ENCODE results near the gene MRE11.
A peak's percentile ranks its signal among the peaks of the same experiment; 100 is the strongest.

The MRE11 gene

DNA sequence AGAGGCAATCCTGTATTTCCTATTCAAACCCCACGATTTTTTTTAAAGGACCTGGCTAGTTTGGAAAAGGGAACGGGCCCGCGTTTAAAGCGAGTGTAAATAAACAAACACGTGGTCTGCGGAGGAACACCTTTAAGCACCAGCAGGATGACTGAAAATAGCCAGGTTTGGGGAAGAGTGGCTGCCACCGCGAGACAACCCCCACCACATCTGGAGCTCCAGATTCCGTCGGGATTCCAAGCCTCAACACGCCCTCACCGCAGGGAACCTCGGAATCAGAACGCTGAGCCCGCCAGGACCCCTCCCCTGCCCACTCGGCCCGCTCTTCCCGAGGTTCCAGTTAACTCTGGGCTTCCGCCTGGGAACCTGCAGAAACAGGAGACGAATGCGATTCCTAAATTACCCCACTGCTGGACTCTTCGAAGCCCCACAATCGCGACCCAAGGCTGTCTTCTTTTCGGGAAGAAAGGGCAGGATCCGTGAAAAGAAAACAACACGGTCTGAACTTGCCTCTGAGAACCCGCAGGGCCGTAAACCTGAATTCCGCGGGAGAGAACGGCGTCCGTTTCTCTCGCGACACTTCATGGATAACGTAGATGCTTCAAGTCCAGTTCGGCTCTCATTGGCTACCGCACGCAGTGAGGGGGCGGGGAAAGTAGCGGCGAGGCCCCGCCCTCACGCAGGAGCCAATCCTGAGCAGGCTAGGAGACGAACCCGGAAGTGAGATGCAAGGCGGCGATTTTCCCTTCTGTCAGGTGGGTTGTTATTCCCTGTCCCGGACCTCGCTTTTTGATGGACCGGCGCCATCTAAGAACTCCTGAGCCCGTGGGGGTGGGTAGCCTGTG is at the start of gene MRE11, which contains the start of gene ANKRD49:
Gene MRE11 (minus strand): TSS at position 564 of the 845 bp plus-strand sequence. CDS start 1,043 bp downstream, outside the sequence.
Gene ANKRD49 (plus strand): TSS at position 704 of the 845 bp plus-strand sequence. CDS start 2,710 bp downstream, outside the sequence.
- DNase-seq (ENCODE audit: low read depth), result peak; percentile 98
- TF ChIP-seq, protein P1, sequence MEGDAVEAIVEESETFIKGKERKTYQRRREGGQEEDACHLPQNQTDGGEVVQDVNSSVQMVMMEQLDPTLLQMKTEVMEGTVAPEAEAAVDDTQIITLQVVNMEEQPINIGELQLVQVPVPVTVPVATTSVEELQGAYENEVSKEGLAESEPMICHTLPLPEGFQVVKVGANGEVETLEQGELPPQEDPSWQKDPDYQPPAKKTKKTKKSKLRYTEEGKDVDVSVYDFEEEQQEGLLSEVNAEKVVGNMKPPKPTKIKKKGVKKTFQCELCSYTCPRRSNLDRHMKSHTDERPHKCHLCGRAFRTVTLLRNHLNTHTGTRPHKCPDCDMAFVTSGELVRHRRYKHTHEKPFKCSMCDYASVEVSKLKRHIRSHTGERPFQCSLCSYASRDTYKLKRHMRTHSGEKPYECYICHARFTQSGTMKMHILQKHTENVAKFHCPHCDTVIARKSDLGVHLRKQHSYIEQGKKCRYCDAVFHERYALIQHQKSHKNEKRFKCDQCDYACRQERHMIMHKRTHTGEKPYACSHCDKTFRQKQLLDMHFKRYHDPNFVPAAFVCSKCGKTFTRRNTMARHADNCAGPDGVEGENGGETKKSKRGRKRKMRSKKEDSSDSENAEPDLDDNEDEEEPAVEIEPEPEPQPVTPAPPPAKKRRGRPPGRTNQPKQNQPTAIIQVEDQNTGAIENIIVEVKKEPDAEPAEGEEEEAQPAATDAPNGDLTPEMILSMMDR (conservative IDR thresholded peaks at IDR 0.05; ENCODE audit: low read length), result no peak
- H3K4me3 ChIP-seq (ENCODE audit: low read length), result peak within 1 kb of the TSS; percentile 90

DNA sequence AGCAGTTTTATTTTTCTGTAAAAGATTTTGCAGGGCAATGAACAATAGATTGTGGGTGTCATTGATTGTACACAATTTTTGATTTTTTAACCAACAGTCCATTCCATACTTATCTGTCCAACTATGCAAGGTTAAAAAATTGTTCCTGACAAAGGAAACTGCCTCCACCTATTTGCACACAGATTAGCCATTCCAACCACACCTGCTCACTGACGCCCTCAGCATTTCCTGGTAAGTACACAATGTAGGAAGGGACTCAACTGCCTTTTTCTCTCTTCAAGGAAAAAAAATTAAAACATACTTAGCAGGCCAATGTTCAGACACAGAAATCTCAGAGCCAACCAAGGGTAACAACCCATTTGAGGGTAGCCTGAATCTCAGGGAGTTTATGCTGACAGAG is 45.8 kb upstream of the MRE11 start:
- TF ChIP-seq, protein P1 (conservative IDR thresholded peaks at IDR 0.05; ENCODE audit: low read length), result no peak
- DNase-seq (ENCODE audit: low read depth), result no peak
- no peak overlapping the region for H3K4me3 ChIP-seq (ENCODE audit: low read length)

DNA sequence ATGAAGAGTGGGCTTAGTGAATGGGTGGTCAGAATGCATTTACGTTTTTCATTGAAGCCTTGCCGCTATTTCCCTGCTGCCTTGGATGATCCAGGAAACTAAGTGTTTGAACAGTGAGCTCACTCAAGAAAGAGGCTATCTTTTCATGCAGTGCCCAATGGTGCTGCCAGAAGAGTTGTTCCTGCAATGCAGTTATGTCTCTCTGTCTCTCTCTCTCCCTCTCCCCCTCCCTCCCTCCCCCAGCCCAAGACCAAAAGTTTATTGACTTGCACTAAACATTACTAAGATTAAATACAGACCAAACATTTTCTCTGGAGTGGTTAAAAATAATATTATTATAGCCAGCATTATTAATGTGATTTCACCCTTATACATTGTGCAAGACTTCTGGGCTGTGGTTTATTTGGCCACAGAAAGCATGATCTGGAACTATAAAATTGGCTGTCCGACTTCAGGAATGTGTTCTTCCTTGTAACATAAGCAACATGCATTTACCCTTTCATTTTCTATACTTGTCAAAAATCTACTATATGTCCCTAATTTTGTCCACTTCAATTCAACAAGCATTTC is 43.5 kb upstream of the MRE11 start:
- DNase-seq (ENCODE audit: low read depth), result peak; percentile 78
- H3K4me3 ChIP-seq (ENCODE audit: low read length), result no peak overlapping the region
- TF ChIP-seq, protein P1 (conservative IDR thresholded peaks at IDR 0.05; ENCODE audit: low read length), result no peak

DNA sequence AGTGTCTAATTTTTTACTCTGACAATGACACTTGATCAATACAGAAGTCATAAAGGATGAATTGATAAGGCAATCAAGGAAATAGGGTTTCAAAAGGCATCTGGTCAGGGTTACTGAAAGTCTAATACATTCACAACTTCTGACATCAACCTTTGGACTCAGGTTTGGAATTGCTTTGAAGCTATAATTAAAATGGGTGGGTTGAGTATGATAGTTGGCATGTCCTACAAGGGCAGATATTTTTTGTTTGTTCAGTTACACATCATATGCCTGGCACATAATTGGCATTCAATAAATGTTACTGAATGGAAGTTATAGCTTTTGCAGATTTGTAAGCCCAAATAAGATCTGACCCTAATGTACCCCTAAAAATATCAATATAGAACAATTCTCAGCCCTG is 42.7 kb upstream of the MRE11 start:
- DNase-seq (ENCODE audit: low read depth), result no peak
- H3K4me3 ChIP-seq (ENCODE audit: low read length), result no peak overlapping the region
- TF ChIP-seq, protein P1 (conservative IDR thresholded peaks at IDR 0.05; ENCODE audit: low read length), result no peak

DNA sequence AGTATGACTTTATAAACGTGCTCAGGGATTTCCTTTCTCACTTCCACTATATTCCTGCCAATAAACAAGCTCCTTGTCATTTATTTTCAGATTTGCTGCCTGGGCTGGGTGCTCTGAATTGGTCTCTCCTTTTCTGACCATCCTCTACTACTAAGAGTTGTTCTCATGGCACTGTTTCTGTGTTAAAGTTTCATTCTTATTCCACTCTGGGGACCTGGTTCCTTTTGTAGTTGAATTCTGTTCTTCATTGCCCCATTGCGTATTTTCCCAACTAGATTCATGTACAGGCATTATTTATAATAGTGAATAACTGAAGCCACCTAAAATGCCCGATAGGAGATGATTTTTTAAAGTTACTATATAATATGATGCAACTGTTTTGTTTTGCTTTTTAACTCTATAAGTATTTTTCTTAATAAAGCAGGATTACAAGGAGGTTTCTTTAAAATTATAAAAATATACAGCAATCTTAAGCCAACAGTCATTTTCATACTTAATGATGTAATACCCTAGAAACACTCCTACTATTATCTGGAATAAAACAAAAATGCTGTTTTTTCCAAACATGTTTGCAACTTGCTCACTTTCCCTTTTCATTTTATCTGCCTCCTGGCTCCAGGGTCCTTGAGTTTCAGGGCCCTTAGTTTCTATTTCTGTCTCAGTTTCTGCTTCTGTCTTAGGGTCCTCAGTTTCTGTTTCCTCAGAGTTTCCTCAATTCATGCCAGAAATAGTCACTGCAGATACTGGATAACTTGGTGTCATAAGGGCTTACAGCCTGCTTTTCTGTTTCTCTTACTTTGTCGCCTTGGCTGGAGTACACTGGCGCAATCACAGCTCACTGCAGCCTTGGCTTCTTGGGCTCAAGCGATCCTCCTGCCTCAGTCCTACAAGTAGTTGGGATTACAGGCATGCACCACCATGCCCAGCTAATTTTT is 40.3 kb upstream of the MRE11 start:
- H3K4me3 ChIP-seq (ENCODE audit: low read length), result no peak overlapping the region
- DNase-seq (ENCODE audit: low read depth), result no peak
- TF ChIP-seq, protein P1 (conservative IDR thresholded peaks at IDR 0.05; ENCODE audit: low read length), result no peak

DNA sequence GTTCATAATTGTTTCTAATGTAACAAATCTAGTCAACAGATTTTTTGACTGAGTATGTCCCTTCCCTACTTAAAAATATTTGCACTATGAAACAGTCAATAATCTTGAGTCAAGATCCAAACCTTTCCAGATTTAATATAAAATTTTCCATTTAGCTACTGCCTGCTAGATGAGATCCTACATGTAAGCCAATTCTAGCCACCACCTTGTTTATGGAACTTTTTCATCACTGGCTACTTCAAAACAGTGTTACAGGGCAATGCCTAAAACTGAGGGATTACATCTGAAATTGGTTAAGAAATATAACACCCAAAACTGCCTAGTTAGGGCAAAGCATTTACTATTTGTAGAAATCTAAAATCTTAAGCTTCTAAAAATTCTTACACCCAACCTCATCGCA is 39.6 kb upstream of the MRE11 start:
- TF ChIP-seq, protein P1 (conservative IDR thresholded peaks at IDR 0.05; ENCODE audit: low read length), result no peak
- no peak overlapping the region for H3K4me3 ChIP-seq (ENCODE audit: low read length)
- no peak for DNase-seq (ENCODE audit: low read depth)

Measured in AG10803 (cell line).